Measurements from ENCODE around the gene ANK2. TPM values are rescaled to one million over a fixed set of nuclear protein-coding genes. Genes with fewer than 3 reads are reported as not detected.

The ANK2 gene
- total RNA-seq, 1 donor from 2014 or later: 1,513 TPM

DNA sequence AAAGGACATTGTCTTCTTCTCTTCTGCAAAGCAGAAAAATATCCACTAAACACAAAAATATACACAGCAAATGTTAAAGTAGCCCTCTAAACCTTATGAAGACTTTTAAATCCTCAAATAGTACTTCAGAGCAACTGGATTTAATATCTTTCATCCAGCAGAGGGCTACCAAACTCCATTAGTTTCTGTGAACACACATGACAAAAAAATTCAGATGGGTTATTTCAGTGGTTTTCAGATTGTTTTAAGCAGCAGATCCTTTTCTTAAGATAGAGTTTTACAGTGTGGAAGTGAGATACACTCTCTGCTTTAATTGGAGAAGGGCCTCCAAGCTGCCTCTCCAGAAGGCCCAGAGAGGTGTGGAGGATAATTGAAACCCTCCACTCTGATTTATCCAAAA is 56.7 kb downstream of the ANK2 start:
- Mint-ChIP-seq H3K4me3 (ENCODE audit: unreplicated experiment) (no peak overlapping the region), H3K4me1 (ENCODE audit: low read depth, unreplicated experiment) (peaks cover 39% of the 10 kb centered on the region), H3K27ac (ENCODE audit: unreplicated experiment) (no peak overlapping the region), H3K9me3 (ENCODE audit: unreplicated experiment) (peaks cover 8% of the 10 kb centered on the region), H3K36me3 (ENCODE audit: unreplicated experiment) (no peaks in the 10 kb centered on the region), H3K27me3 (ENCODE audit: unreplicated experiment) (peaks cover 7% of the 10 kb centered on the region)
- TF ChIP-seq, protein P1, sequence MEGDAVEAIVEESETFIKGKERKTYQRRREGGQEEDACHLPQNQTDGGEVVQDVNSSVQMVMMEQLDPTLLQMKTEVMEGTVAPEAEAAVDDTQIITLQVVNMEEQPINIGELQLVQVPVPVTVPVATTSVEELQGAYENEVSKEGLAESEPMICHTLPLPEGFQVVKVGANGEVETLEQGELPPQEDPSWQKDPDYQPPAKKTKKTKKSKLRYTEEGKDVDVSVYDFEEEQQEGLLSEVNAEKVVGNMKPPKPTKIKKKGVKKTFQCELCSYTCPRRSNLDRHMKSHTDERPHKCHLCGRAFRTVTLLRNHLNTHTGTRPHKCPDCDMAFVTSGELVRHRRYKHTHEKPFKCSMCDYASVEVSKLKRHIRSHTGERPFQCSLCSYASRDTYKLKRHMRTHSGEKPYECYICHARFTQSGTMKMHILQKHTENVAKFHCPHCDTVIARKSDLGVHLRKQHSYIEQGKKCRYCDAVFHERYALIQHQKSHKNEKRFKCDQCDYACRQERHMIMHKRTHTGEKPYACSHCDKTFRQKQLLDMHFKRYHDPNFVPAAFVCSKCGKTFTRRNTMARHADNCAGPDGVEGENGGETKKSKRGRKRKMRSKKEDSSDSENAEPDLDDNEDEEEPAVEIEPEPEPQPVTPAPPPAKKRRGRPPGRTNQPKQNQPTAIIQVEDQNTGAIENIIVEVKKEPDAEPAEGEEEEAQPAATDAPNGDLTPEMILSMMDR (IDR thresholded peaks at IDR 0.05; ENCODE audit: partially characterized antibody, unreplicated experiment): no peak
- no peak for DNase-seq

DNA sequence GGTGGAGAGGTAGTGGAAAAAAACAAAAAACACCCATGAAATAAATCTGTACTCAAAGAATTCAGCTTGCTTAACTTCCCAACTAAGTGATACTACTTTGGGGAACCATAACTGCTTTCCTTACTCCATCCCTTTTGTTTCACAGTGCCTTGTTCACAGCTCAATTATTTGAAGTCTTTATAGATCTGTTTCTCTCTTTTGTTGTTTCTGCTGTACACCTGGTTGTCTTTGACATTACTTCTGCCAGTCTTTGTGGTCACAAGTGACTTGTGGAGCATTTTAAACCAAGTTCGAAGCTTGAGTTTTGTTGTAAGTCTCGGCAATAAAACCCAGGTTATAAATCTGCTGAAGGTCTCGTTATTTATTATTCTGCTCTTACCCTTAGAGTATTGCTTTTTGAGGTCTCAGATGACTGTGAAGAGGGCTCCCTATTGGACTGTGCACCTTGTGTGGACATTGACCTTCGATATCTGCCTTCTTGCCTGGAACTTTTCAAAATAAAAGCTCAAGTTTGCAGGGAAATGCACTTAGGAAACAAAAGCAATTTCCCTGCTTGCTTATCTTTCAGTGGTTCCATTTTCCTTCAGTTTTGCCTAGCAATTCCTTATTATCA is 59.8 kb downstream of the ANK2 start:
- peaks cover 8% of the 10 kb centered on the region for H3K9me3 Mint-ChIP-seq (ENCODE audit: unreplicated experiment)
- no peaks in the 10 kb centered on the region for H3K36me3 Mint-ChIP-seq (ENCODE audit: unreplicated experiment)
- no peak overlapping the region for H3K27ac Mint-ChIP-seq (ENCODE audit: unreplicated experiment)
- no peak overlapping the region for H3K4me3 Mint-ChIP-seq (ENCODE audit: unreplicated experiment)
- TF ChIP-seq, protein P1 (IDR thresholded peaks at IDR 0.05; ENCODE audit: partially characterized antibody, unreplicated experiment): no peak
- H3K27me3 Mint-ChIP-seq (ENCODE audit: unreplicated experiment): peaks cover 2% of the 10 kb centered on the region
- H3K4me1 Mint-ChIP-seq (ENCODE audit: low read depth, unreplicated experiment): peaks cover 53% of the 10 kb centered on the region
- no peak for DNase-seq

DNA sequence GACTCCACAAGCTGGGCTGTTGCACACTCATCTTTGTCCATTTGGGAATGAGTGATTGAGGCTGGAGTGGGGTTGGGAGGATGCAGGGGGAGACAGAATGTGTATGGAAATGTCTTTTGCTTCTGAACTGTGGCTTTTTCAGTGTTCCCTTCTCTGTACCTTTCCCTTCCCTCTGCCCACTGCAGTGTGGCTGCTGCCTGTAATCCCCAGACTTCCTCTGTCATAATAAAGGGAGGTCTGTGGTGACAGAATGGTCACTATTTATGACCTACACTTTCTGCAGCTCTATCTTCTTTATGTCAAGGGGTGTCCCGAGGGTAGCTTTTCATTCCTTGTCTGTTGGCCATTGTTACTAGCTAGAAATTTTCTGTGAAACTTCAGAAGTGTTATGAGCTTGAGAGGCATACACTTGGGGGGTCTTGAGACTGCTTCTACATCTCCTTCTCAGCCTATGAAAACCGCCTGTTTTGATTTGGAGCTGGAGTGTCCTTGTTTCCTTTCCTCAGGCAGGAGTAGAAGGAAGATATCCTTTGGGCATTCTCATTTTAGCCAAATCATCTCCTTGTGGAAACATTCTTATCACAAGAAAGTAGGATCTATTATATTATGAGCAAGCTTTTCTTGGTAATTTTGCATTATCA is 63.0 kb downstream of the ANK2 start:
- peak overlapping the region; percentile 79 for H3K27ac Mint-ChIP-seq (ENCODE audit: unreplicated experiment)
- peaks cover 71% of the 10 kb centered on the region for H3K4me1 Mint-ChIP-seq (ENCODE audit: low read depth, unreplicated experiment)
- TF ChIP-seq, protein P1 (IDR thresholded peaks at IDR 0.05; ENCODE audit: partially characterized antibody, unreplicated experiment): no peak
- H3K9me3 Mint-ChIP-seq (ENCODE audit: unreplicated experiment): peaks cover 2% of the 10 kb centered on the region
- no peak for DNase-seq
- no peaks in the 10 kb centered on the region for H3K36me3 Mint-ChIP-seq (ENCODE audit: unreplicated experiment)
- H3K4me3 Mint-ChIP-seq (ENCODE audit: unreplicated experiment): peak overlapping the region; percentile 5
- no peaks in the 10 kb centered on the region for H3K27me3 Mint-ChIP-seq (ENCODE audit: unreplicated experiment)

DNA sequence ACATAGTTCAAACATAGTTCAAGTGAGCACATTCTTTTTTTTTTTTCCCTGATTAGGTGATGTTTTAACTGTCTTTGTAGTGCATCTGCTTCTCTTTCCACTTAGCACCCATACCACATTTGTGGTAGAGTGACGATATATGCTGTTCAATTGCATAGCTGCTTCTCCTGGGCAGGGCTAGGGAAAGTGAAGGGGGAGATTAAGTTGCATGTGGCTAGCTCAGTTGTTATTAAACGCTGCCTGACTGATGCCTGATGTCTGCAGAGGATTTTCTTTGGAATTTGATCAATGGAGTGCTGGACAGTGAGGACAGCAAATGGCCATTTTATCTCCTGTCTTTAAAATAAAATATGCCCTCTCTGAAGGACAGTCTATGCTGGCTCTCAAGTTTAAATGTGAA is 63.7 kb downstream of the ANK2 start:
- no peak for DNase-seq
- Mint-ChIP-seq H3K4me1 (ENCODE audit: low read depth, unreplicated experiment) (peaks cover 74% of the 10 kb centered on the region), H3K4me3 (ENCODE audit: unreplicated experiment) (no peak overlapping the region), H3K27ac (ENCODE audit: unreplicated experiment) (no peak overlapping the region), H3K36me3 (ENCODE audit: unreplicated experiment) (no peaks in the 10 kb centered on the region), H3K9me3 (ENCODE audit: unreplicated experiment) (peaks cover 2% of the 10 kb centered on the region), H3K27me3 (ENCODE audit: unreplicated experiment) (no peaks in the 10 kb centered on the region)
- TF ChIP-seq, protein P1 (IDR thresholded peaks at IDR 0.05; ENCODE audit: partially characterized antibody, unreplicated experiment): no peak

DNA sequence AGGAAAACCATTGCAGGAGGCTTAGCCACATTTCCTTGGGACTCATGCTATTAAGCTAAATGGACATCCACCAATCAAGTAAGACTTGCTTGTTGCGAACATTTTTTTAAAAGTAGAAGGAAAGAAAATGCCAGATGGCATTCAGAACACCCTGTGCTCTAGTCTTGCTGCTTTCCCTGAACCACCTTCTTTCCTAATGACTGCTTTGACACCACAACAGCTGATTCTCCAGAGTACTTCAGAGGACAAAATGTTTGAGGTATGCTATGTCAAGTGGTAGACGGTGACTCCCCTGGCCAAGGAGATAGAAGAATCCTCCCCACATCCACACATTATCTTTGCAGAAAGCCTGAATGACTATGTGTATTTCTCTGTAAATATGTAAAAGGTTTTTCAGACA is 65.4 kb downstream of the ANK2 start:
- Mint-ChIP-seq H3K4me1 (ENCODE audit: low read depth, unreplicated experiment) (peaks cover 63% of the 10 kb centered on the region), H3K27me3 (ENCODE audit: unreplicated experiment) (no peaks in the 10 kb centered on the region), H3K4me3 (ENCODE audit: unreplicated experiment) (no peak overlapping the region), H3K36me3 (ENCODE audit: unreplicated experiment) (no peaks in the 10 kb centered on the region), H3K9me3 (ENCODE audit: unreplicated experiment) (peaks cover 2% of the 10 kb centered on the region), H3K27ac (ENCODE audit: unreplicated experiment) (no peak overlapping the region)
- no peak for DNase-seq
- TF ChIP-seq, protein P1 (IDR thresholded peaks at IDR 0.05; ENCODE audit: partially characterized antibody, unreplicated experiment): no peak

Data from glutamatergic neuron (in vitro differentiated cells).